Raji (cell line): Measurements from ENCODE around the gene THADA.

Source experiments
- POLR2A ChIP-seq: IDR thresholded peaks from 2 replicates; pipeline ENCODE4 v1.6.1; 2011; ENCODE audit warnings: low read depth, low read length, control low read depth; ENCODE audit not compliant: insufficient read depth

The THADA gene

DNA sequence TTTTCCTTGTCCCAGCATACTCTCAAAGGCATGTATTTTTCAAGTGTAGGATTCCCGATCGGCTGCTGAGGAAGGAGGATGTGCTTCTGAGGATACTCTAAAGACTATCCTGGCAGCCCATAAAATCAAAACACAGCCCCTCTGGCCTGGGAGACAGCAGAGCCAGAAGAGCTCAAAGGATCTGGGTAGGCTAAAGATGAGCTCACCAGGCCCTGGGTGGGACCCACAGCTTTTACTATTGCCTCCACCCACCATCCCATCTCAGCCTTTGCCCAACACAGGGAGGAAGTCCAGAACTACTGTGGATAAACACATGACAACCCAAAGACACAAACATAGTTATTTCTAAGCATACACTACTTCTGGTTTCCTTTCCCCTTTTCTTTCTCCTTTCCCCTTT lies 290.3 kb downstream of the THADA start:
- no peak for TF ChIP-seq POLR2A

DNA sequence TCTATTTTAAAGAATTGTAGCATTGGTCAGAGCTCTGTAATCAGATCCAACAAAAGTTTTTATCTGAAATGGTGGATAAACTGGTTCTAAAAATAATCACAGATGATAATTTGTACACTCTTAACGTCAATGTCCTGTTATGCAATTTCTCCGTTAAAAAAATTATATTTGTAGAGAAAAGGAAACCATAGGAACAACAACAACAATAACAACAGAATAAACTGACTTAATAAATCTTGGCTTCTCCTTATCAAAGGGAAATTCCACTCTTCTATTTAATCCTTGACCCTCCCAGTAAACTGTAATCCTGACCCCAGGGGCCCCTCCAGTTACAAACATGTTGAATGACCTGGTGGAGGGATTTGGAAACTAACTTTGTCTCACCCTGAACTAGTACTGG lies 290.8 kb downstream of the THADA start:
- no peak for TF ChIP-seq POLR2A

DNA sequence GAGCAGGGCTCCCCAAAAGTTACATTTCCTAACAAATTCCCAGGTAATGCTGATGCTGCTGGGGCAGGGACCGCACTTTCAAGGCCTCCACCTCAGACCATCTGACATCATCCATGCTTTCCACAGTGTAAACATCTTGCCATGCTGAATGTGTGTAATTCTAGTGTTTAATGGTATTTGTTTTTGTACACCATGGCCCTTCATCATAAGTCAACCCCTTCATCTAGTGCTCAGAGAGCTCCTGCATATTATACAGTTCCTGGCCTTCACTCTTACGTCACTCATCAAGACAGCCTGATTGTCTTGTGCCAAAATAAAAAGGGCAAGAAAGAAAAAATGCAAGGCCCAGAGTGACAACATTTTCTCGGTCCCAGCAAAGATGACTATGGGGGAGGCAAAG lies 291.9 kb downstream of the THADA start:
- no peak for TF ChIP-seq POLR2A

DNA sequence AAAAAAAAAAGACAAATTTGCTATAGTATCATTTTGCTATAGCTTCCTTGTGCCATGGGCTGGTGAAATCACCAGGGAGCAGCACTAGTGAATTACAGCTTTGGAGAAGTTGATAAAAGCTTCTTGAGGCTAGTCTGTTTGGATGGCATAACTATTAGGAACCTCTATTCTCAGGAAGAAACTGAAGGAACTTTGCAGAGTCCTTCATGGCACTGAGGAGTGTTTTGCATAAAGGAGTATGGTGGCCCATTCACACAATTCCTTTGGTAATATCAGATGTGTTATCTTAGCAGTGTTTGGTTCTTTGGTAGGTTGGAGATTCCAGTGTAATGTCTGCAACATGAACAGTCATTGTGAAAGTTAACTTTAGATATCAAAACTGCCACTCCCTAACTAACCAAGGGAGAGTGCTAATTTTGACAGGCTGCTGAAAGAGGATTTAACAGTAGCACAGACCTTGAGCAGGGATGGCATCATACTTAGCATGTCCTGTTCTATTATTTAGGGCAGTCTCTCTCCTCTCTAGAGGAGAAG lies 292.8 kb downstream of the THADA start:
- no peak for TF ChIP-seq POLR2A

DNA sequence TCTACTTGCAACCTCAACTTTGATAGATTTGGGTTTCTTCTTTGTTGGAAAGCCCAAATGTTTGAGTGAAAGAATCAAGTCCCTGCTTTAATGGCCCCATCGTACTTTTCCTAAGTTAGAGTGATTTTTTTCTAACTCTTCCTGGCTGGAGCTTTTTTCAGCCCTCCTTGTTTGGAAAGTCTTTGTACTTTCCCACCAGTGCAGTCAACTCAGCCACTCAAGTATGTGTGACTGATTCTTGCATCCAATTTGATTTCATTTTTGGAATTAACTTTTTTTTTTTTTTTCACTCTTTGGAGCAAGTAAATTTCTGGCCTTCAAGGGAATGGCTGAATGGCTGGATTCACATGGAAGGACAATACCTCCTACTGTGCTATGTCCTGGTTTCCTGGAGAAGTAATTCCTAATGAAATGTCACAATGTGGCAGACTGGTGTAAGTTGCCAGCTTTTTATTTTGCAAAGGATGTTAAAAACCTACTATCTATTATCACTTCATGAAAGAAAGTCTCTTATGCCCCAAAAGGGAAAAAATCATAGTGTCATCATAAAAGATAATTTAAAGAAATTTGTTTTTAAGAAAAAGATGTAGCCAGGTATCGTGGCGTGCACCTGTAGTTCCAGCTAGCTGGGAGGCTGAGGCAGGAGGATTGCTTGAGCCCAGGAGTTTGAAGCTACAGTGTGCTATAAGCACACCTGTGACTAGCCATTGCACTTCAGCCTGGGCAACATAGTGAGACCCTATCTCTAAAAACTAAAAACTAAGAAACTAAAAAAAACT lies 293.5 kb downstream of the THADA start:
- no peak for TF ChIP-seq POLR2A

DNA sequence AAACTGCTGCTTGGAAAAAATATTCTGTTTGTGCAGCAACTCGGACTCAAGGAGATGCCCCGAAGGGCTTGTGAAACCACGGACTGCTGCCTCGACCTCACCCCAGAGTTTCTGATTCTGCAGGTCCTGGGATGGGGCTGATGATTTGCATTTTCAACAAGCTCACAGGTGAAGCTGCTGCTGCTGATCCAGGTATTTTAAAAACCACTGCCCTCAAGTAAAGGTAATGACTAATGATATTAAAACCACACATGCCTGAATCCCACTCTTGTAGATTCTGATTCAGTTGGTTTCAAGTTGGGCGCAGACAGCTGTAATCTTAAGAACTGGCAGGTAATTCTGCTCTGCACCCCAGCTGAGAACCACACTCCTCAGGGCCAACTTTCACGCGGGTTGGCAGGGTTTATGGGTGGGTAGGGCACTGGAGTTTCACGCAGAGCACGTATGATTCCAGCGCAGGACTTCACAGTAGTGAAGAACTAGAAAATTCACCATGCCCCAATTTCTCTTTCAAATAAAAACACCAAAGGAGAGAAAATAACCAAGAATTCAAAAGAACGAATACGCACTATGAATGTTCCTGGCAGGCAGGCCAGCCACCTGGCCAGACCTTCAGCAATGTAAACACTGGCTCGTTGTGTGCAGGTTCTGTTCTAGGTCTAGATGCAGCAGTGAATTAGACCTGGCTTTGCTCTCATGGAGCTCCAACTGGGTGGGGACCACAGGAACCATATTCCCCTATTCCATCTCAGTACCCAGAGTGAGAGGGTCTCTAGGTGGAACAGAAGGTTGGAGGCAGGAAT lies 294.9 kb downstream of the THADA start:
- TF ChIP-seq POLR2A: no peak

DNA sequence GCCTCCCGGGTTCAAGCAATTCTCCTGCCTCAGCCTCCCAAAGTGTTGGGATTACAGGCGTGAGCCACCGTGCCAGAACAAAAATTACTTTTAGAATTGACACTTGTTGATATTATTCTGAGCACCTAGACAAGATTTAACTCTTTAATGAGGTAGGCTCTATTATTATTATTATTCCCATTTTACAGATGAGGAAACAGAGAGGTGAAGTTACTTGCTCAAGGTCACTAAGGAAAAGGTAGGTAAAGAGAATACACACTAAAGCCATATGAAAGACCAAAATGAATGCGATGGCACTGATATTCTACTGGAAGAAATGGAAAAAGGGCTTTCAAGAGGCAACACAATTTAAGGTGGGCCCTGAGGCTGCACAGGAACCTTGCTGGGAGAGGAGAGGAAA lies 295.6 kb downstream of the THADA start:
- no peak for TF ChIP-seq POLR2A

DNA sequence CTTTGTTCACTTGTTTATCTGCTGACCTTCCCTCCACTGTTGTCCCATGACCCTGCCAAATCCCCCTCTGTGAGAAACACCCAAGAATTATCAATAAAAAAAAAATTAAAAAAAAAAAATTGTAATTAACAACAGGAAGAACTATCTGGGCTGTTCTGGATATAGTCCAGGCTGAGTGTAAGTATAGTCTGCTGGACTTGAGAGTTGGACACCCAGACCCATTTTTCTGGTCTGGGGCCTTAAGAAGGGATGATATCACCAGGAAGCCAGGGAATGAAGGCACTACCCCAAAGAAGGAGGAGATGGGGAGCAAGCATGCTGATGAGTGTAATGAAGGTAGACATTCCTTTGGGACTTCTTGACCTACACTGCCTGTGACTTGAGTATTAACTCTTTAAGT lies 297.3 kb downstream of the THADA start:
- TF ChIP-seq POLR2A: no peak

DNA sequence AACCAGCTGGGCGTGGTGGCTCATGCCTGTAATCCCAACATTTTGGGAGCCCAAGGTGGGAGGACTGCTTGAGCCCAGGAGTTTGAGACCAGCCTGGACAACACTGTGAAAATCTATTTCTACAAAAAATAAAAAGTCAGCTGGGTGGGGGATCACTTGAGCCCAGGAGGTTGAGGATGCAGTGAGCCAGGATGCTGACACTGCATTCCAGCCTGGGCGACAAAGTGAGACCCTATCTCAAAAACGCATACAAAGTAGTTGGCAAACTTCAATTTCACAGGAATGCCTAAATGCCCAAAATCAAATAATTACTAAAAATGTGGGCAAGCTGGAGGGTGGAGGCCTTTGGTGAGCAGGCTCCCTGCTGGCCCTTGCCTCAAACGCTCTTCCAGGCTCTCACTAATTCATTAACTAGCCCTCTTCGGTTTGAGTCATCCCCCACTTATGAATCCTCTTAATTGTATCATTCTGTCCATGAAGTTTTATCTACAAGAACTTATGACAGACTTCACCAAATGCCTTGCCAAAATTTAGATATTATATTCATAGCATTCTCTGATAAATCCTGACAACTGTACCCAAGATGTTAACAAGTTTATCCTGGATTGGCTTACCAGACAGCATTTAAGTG lies 300.8 kb downstream of the THADA start:
- no peak for TF ChIP-seq POLR2A

DNA sequence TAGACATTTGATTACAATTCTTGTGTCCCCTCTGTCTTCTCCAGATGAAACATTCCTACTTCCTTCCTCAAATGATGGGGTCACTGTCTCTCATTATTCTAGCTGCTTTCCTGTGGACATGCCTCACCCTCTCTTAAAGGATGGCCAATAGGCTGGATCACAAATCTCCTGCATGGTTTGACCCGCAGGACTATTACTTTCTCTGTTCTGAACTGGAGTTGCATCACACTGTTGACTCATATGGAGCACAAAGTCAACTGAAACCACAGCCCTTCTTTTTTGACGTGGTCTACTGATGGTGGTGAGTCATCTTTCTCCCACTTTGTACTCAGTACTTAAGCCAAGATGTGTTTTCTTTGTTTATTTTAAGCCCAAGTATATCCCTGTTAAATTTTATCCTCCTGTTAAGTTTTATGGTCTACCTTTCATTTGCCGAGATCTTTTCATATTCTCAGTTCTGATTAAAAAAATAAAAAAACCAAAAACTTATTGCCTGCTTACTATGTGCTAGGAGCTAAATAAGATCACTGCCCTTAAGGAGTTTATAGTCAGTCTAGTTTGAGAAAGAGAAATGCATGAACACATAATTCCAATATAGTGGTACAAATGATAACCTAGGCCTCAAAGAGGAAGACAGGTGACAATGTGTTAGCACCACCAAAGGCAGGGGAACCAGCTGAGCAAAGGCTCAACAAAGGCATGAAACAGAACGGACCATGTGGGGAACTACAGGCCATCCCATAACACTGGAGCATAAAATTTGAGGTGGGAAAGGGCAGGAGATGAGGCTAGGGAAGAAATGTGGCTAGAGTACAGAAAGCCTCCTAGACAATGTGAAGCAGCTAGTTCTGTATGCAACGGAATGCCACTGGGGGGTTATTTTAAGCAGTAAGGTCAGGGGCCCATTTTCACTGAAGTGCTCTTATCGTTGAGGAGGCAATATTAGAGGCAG lies 301.8 kb downstream of the THADA start:
- TF ChIP-seq POLR2A: no peak

DNA sequence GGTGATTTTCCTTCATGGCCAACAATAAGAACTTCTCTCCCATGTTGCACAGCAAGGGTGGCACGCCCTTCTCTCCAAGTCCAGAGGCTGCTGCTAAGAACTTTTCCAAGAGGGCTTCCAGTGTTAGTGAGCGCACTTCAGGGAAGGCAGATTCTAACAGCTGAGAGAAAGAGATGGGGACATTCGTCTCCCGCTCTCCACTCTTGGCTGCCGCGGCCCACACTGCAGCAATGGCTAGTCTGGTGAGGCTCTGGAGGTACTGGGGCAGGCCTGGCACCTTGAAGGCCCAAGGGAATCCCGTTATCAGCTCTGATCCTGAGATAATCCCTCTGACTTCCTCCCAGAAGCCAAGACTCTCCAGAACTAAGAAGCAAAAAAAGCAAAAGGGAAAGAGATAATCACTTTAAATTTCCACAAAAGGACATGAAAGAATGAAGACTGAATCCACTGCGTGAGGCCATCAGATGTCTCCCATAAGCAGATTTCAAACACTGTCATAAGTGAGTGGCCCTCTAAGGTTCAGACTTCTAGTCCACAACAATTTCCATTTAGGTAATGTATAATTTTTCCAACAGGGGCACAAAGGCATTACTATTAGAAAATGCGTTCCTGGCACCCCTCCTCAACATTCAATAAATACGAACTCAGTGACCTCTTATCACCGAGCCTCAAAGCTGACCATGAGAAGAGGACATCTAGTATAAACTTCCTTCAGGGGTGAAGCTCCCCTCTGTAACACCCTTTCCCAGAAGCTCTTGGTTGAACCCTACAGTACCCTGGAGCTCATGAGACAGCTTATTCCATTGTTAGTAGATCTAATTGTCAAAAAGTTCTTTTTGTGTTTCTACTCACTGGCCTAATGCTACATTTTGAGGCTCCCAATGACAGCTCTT lies 302.7 kb downstream of the THADA start:
- no peak for TF ChIP-seq POLR2A

DNA sequence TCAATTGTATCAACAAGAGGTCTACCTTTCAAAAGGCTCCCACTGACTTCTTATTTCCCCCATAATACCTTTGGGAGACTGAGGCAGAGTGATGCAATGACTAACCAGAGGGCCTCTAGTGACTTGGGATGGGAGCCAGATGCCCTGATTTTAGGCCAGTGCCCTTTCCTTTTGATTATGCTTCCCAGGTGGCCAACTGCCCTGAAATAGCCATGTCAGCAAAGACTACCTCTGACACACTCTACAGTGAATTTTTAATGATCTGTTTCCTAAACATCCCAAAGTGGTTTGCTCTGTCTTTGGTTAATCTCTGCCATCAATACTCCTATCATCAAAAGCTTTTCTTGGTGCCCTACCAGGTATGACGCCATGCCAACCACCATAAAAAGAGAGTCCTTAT lies 303.5 kb downstream of the THADA start:
- TF ChIP-seq POLR2A: no peak

DNA sequence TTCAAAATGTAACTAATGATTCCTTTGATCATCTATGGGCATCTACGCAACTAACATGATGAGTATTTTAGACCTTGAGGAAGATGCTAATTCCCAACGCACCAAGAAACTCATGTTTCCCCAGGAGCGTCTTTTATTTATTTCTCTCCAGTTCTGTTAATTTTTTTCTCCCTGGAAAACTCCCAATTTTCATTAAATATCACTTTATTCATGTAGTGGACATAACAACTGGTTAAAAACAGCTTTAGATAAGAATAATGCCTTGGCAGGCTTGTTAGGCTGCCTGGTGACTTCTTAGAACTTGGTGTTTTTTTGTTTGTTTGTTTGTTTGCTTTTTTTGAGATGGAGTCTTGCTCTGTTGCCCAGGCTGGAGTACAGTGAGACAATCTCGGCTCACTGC lies 306.5 kb downstream of the THADA start:
- TF ChIP-seq POLR2A: no peak
